Mesothelial cell of epicardium (in vitro differentiated cells): ENCODE results near the gene MARCO. TPM values are rescaled to one million over a fixed set of nuclear protein-coding genes. Genes with fewer than 3 reads are reported as not detected.

Experiments used
- DNase-seq, 2 experiments: peaks; one replicate each; pipeline ENCODE4 v3.0.0; 2021; ENCODE audit warnings: low spot score in 2 of 2; ENCODE audit not compliant: unreplicated experiment in 2 of 2
- H3K27ac Mint-ChIP-seq: 2 replicates; pipeline ENCODE4 v1.8.0; 2021; ENCODE audit warnings: mixed read lengths
- H3K27me3 Mint-ChIP-seq: 2 replicates; pipeline ENCODE4 v1.8.0; 2021; ENCODE audit warnings: low read depth, mixed read lengths
- H3K36me3 Mint-ChIP-seq: 2 replicates; pipeline ENCODE4 v1.8.0; 2021; ENCODE audit warnings: mixed read lengths
- H3K4me1 Mint-ChIP-seq: 2 replicates; pipeline ENCODE4 v1.8.0; 2021; ENCODE audit warnings: mixed read lengths
- H3K4me3 Mint-ChIP-seq: 2 replicates; pipeline ENCODE4 v1.8.0; 2021; ENCODE audit warnings: mild to moderate bottlenecking, moderate library complexity, mixed read lengths
- H3K9me3 Mint-ChIP-seq: 2 replicates; pipeline ENCODE4 v1.8.0; 2021; ENCODE audit warnings: mixed read lengths
- total RNA-seq: library from RNA; stranded (reverse); gene quantifications from 3 replicates; pipeline ENCODE4 v1.2.1, GENCODE V29; 2021
- TF ChIP-seq, protein P1 (sequence below): fragments of 200-600 bp; sonication (generic); IDR thresholded peaks from one replicate; pipeline ENCODE4 v1.5.0; 2021; ENCODE audit warnings: antibody characterized with exemption; ENCODE audit not compliant: unreplicated experiment

The MARCO gene
- total RNA-seq, 1 donor from 2014 or later, result 0.22 TPM

DNA sequence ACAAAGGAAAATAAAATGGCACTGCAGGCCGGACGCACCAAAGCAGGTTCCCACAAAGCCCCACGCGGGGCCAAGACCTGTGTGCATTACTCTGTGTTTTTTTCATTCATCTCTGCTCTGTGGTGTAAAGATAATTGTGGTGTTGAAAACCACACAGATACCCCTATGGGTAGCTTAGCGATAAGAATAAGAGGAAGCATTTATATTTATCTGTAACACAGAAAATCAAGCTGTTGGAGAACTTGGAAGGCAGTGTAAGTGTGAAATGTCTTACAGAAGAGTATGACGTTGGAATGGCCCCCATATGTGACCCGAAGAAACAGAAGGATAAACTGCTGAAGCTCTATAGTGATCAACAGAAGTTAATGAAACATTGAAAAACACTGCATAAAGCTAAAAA lies 20.3 kb upstream of the MARCO start:
- Mint-ChIP-seq H3K4me1 (peaks cover 6% of the 10 kb centered on the region), H3K9me3 (peaks cover 9% of the 10 kb centered on the region), H3K4me3 (no peak overlapping the region), H3K27ac (no peak overlapping the region), H3K27me3 (no peaks in the 10 kb centered on the region), H3K36me3 (no peaks in the 10 kb centered on the region)
- TF ChIP-seq, protein P1, sequence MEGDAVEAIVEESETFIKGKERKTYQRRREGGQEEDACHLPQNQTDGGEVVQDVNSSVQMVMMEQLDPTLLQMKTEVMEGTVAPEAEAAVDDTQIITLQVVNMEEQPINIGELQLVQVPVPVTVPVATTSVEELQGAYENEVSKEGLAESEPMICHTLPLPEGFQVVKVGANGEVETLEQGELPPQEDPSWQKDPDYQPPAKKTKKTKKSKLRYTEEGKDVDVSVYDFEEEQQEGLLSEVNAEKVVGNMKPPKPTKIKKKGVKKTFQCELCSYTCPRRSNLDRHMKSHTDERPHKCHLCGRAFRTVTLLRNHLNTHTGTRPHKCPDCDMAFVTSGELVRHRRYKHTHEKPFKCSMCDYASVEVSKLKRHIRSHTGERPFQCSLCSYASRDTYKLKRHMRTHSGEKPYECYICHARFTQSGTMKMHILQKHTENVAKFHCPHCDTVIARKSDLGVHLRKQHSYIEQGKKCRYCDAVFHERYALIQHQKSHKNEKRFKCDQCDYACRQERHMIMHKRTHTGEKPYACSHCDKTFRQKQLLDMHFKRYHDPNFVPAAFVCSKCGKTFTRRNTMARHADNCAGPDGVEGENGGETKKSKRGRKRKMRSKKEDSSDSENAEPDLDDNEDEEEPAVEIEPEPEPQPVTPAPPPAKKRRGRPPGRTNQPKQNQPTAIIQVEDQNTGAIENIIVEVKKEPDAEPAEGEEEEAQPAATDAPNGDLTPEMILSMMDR, result no peak
- DNase-seq, result no peak

DNA sequence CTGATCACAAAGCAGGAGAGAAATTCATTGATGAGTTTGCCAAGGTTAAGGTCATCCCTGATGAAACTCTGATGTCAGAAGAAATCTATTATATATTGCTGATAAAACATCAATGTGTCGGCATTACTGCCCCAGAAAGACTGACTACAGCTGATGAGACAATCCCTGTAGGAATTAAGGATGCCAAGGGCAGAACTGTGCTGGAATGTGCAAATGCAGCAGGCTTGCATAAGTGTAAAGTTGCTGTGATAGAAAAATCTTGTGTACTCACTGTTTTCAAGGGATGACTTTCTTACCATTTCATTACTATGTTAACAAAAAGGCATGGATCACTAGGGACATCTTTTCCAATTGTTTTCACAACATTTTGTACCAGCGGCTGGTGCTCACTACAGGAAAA lies 19.7 kb upstream of the MARCO start:
- Mint-ChIP-seq H3K27me3 (no peaks in the 10 kb centered on the region), H3K4me1 (peaks cover 13% of the 10 kb centered on the region), H3K9me3 (peaks cover 9% of the 10 kb centered on the region), H3K4me3 (no peak overlapping the region), H3K27ac (no peak overlapping the region), H3K36me3 (no peaks in the 10 kb centered on the region)
- TF ChIP-seq, protein P1, result no peak
- no peak for DNase-seq

DNA sequence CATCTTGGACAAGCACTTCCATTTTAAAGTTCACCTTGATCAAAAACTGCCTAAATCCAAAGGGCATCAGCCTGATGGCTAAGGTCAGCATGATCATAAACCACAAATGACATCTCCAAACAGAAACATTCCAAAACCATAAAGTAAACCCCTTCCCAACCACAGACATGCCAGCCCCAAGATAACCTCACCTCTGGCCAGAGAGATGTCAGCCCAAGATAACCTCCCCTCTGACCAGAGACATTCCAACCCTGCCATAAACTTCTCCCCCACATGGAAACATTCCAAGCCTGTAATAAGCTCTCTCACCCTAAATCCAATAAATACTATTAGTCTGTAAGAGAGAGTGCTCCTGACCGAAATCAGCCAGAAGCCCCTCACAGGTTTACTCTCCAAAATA lies 18.6 kb upstream of the MARCO start:
- DNase-seq, result no peak
- Mint-ChIP-seq H3K27me3 (no peaks in the 10 kb centered on the region), H3K9me3 (peaks cover 9% of the 10 kb centered on the region), H3K4me1 (peaks cover 17% of the 10 kb centered on the region), H3K4me3 (no peak overlapping the region), H3K36me3 (no peaks in the 10 kb centered on the region), H3K27ac (no peak overlapping the region)
- TF ChIP-seq, protein P1, result no peak

GRCh38 chr2:118925476-118925875 lies 16.5 kb upstream of the MARCO start:
- TF ChIP-seq, protein P1, result no peak
- Mint-ChIP-seq H3K27me3 (no peaks in the 10 kb centered on the region), H3K9me3 (peaks cover 24% of the 10 kb centered on the region), H3K36me3 (peaks cover 4% of the 10 kb centered on the region), H3K27ac (no peak overlapping the region), H3K4me1 (peaks cover 17% of the 10 kb centered on the region), H3K4me3 (no peak overlapping the region)
- no peak for DNase-seq

DNA sequence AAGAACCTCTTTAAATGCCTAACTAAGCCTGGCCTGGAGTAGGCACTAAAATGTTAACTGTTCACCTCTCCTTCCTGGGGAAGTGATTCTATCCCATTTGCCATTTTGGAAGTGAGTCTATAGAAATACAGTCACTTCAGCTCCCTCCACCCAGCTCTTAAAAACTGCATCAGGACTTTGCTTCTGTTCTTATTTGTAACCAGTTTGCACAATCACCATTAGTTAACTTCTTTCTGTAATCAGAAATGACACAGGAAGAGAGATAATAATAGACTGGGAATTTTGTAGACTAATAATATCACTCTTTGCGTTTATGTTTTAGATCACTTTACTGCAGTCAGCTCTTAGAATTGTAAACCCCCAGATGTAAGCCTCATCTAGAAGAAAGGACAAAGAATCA lies 16.0 kb upstream of the MARCO start:
- peaks cover 17% of the 10 kb centered on the region for H3K4me1 Mint-ChIP-seq
- peaks cover 4% of the 10 kb centered on the region for H3K36me3 Mint-ChIP-seq
- DNase-seq, result no peak
- H3K4me3 Mint-ChIP-seq, result no peak overlapping the region
- no peak overlapping the region for H3K27ac Mint-ChIP-seq
- no peaks in the 10 kb centered on the region for H3K27me3 Mint-ChIP-seq
- H3K9me3 Mint-ChIP-seq, result peaks cover 28% of the 10 kb centered on the region
- TF ChIP-seq, protein P1, result no peak

DNA sequence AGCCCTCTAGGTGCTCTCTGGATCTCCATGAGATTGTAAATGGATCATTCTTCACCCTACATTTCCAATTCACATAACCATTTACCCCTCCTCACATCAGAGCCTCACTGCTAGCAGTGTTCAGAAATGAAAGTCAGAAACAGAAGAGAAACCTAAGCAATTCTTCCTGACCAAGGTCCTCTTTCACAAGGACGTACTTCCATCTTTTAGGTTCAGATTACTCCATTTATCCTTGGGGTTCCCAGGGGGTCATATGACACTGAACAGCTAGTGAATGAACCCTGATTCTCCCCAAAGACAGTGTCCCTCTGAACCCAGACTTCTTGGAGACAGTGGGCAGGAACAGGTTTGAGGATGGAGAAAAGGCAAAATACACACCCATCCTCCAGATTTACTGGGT lies 12.9 kb upstream of the MARCO start:
- H3K36me3 Mint-ChIP-seq, result peaks cover 10% of the 10 kb centered on the region
- TF ChIP-seq, protein P1, result no peak
- peaks cover 42% of the 10 kb centered on the region for H3K9me3 Mint-ChIP-seq
- peak overlapping the region; percentile 51 for H3K27ac Mint-ChIP-seq
- no peak overlapping the region for H3K4me3 Mint-ChIP-seq
- DNase-seq, result no peak
- no peaks in the 10 kb centered on the region for H3K27me3 Mint-ChIP-seq
- H3K4me1 Mint-ChIP-seq, result peaks cover 17% of the 10 kb centered on the region
